RPMI7951 (cell line): ENCODE results near the gene PFN1. TPM values are rescaled to one million over a fixed set of nuclear protein-coding genes. Genes with fewer than 3 reads are reported as not detected.
"Not testable (repeated sequence)": the region's sequence is repeated elsewhere in the genome, so short reads cannot be mapped to it uniquely, and the experiment has no call there.

ENCODE experiments used
- DNase-seq: peaks from one replicate; pipeline ENCODE4 v3.0.0-alpha.2; 2012; ENCODE audit warnings: low read depth
- total RNA-seq: library from RNA; depleted of rRNA; stranded (reverse); fragments of >200 nt; shearing (Covaris generic); gene quantifications from 2 replicates; pipeline ENCODE4 v1.2.3, GENCODE V29; 2014

PFN1 gene
- total RNA-seq, 1 experiment from 2014 or later = 894 TPM

DNA sequence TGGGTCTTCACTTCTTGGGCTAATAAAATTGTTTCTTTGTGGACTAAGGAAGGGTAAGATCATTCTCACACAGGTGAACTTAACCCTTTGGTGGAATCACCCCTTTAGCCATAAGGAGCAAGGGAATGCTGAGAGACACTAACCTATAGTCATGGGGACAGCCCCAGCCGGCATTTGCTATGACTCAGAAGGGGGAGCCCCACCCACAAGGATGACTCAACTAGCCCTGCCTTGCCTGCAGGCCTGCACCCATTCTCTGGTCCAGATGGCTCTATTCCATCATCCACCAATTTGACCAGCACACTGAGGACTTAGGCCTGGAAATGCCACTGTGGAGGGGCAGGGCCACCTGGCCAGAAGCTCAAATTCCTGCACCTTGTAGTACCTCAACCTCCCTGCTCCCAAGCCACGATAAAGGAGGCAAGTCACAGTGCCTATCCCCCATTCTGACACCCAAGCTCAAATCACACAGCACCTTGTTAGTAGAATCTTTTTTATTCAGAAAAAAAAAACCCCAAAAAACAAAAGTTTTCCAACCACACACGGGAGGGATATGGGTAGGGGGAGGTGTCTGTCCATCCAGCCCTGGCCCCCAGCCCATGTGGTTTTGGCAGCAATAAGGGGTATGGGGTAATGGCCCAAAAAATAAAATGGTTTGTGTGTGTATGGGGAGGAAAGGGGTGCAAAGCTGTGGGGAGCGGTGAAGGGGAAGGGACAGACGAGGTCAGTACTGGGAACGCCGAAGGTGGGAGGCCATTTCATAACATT, 3.0 kb downstream of the PFN1 start:
- peak; percentile 93 for DNase-seq

DNA sequence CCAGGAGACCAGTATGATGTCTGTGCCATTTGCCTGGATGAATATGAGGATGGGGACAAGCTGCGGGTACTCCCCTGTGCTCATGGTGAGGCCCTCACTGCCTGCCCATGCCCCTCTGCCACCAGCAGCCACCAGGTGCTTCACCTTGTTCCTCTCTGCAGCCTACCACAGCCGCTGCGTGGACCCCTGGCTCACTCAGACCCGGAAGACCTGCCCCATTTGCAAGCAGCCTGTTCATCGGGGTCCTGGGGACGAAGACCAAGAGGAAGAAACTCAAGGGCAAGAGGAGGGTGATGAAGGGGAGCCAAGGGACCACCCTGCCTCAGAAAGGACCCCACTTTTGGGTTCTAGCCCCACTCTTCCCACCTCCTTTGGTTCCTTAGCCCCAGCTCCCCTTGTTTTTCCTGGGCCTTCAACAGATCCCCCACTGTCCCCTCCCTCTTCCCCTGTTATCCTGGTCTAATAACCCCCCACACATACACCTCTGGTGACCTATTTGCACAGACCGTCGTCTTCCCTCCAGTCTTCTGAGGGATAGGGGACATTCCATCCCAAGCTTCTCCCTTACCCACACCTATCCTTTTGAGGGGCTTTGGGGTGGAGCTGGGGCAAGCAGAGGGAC, 3.7 kb downstream of the PFN1 start:
- DNase-seq = no peak

DNA sequence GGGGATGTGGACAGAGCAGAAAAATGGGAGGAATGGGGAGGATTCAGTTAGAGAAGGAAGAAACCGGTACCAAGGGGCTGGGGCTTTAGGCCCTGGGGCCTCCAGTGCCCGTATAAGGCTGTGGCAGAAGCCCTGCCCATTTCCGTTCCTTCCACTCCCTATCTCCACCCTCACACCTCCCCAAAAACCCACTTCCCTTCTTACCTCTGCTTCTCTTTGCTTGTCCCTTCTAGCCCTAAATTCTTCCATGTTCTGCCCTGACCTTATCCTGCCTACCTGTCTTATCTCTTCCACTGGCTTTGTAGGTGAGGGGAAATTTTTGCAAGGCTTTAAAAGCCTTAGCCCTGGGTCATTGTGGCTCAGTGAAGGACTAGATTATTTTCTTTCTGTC, 4.2 kb downstream of the PFN1 start:
- no peak for DNase-seq

DNA sequence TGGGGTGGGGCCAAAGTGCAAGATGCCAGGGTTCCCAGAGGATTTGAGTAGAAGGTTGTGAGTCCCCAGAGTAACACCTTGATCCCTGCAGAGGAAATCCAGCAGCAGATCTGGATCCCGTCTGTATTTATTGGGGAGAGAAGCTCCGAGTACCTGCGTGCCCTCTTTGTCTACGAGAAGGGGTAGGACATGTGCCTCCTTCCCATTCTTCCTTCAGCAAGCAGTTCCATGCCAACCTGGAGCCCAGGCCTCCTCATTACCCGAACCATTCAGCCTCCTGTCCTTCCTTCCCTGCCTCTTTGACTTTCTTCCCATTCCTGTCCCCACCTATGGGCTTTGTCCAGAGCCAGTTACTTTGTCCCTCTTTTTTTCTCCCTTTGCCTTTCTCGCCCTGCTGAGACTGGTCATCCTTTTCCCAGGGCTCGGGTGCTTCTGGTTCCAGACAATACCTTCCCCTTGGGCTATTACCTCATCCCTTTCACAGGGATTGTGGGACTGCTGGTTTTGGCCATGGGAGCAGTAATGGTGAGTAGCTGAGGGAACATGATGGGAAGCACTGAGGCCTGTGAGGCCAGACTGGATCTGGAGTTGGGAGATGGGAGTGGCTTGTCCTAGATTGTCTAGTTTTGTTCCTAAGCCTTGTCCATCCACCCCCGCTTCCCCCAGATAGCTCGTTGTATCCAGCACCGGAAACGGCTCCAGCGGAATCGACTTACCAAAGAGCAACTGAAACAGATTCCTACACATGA, 5.4 kb downstream of the PFN1 start:
- no peak for DNase-seq

DNA sequence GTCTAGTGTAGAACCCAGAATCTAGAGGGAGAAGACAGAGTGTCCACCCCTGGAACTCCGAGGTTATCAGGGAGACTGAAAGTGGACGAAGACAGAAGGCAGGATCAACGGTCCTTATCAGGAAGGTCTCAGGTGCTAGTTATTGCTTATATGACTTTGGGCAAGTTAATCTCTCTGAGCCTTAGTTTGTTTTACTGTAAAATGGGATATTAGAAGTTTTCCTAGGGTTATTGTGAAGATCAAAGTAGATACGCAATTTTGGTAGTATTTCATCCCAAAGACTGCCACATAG, 7.1 kb downstream of the PFN1 start:
- DNase-seq = no peak

DNA sequence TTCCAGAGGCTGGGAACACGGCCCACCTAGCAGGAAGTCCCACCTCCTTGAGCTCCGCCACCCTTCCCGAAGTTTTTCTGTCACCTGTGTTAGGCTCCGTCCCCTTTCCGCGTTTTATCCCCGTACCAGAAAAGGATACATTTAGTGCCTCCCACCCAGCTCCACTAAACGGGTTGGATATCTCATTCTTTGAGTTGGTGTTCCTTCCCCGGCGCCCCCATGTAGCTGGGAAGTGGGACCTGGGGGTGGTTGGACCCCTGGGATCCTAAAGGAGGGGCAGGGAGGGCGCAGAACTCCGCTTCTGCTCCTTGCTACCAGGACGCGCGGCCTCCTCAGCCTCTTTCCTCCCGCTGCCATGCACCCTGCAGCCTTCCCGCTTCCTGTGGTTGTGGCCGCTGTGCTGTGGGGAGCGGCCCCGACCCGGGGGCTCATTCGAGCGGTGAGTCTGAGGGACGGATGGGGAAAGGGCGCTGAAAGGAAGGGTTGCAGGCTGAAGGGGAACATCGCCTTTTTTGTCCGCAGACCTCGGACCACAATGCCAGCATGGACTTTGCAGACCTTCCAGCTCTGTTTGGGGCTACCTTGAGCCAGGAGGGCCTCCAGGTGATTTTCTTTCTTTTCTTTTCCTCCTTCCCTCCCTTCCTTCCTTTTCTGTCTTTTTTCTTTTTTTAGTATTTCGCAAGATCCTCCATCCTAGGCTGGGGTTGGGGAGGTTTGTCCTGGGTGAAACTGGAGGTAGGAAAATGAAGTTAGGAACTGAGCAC, 7.6 kb downstream of the PFN1 start:
- no peak for DNase-seq

DNA sequence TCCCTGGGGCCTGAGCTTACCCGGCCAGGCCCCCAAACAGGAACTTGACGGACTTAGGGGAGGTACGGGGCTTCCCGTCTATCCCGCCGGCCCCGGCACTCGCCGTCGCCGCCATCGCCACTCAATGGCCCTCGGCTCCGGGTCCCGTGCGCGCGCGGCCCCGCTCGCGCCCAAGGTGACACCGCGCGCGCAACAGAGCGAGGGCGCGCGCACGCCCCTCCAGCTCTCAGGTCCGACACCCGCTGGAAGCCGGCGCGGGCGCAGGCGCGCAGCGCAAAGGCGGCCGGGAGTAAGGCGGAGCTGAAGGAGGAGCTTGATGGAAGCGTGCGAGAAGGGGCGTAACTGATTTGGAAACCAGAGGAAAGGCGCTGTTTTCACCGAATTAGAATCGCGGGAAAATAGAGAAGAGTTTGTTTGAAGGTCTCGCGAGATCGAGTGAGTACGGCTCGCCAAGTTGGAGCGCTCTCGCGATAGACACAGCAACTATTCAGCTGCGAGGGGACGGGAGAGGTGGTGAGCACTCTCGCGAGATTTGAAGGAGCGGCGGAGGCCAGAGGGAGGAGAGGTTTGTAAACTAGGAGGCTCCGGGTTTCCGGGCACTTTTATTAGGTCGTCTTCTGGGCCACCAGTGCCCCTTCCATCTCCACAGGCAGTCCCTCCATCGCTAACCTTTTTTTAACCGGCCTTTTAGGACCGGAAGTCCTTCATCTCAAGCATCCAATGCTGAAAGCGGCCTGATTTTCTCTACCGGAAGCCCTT, 8.4 kb downstream of the PFN1 start, which contains the start of the genes RNF167 and SLC25A11:
RNF167 (plus strand) TSS at position 473 of the 759 bp plus-strand sequence. CDS start 642 bp downstream, outside the sequence.
SLC25A11 (minus strand) TSS at position 251 of the 759 bp plus-strand sequence; CDS start at position 115, 136 bp downstream.
- DNase-seq = peak; percentile 99

DNA sequence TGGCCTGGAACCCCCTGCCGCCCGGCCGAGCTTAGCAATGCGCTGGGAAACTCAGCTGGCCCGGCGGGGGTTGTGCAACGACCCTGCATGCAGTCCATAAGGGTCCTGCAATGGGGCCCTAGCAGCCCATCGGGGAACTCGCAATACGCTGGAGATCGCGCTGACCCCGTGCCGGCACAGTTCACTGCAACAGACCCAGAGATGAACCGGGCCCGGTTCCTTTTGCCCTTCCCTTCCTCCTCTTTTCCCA, 8.9 kb downstream of the PFN1 start:
- DNase-seq = no peak

DNA sequence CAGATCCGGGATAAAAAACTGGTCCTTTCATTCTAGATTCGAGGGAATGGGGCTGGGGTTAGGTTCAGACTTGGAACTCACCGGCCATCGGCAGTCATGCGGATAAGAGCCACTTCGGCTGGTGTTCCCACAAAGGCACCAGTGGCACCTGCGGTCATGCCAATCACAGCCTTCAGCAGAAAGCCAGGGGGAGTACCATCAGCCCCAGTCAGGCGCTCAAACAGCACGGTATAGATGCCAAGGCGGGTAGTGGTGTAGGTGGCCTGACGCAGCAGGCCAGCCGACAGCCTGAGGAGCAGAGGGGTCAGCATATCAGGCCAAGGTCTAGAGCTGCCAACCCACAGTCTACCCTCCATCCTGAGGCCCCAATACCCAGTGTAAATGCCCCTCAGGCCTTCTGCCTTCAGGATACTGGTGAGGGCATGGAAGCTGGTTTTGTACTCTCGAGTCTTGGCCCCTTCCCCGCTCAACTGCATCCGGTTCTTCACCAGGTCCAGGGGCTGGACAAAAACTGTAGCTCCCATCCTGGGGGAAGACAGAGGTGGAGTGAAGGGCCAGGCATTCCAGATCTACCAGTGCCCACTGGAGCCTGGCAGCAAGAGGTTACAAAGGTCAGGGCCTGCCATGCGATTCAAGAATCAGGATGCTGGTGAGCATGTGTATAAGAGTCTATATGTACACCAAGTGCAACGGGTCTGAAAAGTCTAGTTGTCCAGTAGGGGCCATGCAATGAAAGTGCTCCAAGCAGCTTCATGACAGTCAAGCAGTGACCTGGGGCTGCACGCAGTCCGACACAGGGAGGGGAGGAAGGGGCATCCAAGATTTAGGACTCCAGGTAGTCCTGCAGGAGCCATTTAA, 9.4 kb downstream of the PFN1 start:
- DNase-seq = no peak

DNA sequence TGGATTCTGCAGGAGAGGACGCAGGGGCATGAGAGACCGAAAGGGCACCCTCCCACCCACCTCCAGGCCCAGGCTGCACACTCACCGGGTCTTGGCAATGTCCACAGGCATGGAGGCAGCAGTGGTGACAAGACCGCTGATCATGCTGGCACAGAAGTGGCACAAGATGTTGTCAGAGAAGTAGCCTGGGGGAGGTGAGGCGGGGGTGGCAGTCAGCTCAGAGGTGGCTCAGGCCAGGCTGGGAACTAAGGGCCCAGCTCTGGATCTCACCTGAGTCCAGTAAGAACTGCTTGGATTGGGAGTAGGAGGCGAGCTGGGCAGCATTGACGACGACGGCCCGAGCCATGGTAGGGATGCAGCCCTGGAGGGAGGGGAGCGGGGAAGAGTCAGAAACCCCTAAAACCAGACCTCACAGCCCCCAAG, 10.2 kb downstream of the PFN1 start:
- no peak for DNase-seq

DNA sequence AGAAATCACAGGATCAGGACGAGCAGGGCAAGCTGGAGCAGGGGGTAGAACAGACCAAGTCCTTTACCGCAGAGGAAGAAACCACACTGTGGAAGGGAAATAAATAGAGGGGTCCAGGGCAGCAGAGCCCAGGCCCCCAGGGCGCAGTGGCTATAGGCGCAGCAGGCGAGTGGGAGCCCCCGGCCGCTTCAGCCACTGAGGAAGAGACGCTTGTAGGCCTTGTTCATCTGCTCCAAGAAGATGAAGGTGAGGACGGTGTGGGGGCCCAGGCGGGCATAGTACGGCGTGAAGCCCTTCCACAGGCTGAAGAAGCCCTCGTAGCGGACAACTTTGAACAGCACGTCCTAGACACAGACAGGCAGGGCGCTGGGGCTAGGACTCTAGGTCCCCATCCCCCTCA, 10.8 kb downstream of the PFN1 start:
- no peak for DNase-seq

DNA sequence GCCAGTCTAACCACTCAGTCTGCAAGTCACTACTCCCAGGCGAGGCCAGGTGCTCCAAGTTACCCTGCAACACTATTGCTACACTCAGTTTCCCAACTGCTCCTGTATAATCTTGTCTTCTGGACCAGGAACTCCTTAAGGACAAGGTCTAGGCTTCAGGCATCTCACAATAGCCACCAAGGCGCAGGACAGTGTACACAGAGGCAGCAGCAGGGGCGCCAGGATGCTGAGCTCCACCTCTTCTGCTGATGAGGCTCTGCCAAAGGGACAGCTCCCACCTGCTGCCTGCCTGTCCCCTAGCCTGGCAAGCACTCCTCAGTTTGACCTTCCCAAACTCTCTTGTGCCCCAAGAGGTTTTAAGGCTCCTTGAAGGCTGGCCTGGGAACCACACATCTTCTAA, 11.9 kb downstream of the PFN1 start:
- DNase-seq = no peak

DNA sequence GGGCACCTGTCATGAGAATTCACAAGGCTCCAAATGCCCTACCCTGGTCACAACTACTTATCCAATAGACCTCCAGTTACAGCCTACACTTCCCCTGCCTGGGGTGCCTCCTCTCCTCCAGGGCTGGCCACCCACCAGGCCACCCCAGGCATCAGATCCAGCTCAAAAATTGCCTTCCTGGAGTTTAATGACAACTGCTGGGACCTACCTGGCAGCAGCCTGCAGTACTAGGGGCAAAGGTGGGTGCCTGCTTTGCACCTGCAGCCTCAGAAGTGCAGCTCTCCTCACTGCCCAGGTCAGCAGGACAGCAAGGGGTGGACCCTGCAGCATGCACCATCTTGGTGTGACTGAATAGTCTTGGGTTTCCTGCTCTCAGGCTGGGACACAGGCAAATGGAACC, 12.7 kb downstream of the PFN1 start:
- no peak for DNase-seq

DNA sequence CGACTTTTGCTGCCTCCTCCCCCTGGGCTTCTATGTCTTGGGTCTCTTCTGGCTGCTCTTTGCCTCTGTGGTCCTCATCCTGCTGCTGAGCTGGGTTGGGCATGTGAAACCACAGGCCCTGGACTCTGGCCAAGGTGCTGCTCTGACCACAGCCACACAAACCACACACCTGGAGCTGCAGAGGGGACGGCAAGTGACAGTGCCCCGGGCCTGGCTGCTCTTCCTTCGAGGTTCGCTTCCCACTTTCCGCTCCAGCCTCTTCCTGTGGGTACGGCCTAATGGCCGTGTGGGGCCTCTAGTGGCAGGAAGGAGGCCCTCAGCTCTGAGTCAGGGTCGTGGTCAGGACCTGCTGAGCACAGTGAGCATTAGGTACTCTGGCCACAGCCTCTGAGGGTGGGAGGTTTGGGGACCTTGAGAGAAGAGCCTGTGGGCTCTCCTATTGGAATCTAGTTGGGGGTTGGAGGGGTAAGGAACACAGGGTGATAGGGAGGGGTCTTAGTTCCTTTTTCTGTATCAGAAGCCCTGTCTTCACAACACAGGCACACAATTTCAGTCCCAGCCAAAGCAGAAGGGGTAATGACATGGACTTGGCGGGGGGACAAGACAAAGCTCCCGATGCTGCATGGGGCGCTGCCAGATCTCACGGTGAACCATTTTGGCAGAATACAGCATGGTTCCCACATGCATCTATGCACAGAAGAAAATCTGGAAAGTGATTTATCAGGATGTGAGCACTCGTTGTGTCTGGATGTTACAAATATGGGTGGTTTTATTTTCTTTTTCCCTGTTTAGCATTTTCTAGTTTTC, 14.0 kb downstream of the PFN1 start:
- DNase-seq = peak; percentile 78

DNA sequence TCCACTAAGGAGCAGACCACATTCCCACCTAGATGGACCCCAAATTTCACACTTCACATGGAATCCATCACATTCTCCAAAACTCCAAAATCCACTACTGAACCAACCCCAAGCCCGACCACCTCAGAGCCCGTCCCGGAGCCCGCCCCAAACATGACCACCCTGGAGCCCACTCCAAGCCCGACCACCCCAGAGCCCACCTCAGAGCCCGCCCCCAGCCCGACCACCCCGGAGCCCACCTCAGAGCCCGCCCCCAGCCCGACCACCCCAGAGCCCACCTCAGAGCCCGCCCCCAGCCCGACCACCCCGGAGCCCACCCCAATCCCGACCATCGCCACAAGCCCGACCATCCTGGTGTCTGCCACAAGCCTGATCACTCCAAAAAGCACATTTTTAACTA, 14.7 kb downstream of the PFN1 start:
- DNase-seq = no peak

DNA sequence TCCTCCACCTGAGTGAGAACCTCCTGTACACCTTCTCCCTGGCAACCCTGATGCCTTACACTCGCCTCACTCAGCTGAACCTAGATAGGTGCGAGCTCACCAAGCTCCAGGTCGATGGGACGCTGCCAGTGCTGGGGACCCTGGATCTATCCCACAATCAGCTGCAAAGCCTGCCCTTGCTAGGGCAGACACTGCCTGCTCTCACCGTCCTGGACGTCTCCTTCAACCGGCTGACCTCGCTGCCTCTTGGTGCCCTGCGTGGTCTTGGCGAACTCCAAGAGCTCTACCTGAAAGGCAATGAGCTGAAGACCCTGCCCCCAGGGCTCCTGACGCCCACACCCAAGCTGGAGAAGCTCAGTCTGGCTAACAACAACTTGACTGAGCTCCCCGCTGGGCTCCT, 15.6 kb downstream of the PFN1 start:
- DNase-seq = no peak

DNA sequence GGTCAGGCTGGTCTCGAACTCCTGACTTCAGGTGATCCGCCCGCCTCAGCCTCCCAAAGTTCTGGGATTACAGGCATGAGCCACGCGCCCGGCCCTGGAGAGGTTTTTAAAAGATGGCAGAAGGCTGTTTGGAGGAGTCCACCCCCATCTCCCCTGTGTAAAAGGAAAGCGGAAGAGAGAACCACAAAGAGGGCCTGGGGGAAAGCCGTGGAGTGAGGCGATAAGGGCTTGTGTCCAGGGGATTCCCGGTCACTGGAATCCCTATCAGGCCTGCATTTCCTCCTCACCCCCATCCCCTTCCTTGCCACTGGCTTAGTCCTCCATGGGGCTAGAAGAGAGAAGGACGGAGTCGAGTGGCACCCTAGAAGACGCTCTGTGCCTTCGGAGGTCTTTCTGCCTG, 16.4 kb downstream of the PFN1 start, which contains the start of gene GP1BA:
GP1BA (plus strand) TSS at position 315 of the 400 bp plus-strand sequence. CDS start 328 bp downstream, outside the sequence.
- peak; percentile 60 for DNase-seq

DNA sequence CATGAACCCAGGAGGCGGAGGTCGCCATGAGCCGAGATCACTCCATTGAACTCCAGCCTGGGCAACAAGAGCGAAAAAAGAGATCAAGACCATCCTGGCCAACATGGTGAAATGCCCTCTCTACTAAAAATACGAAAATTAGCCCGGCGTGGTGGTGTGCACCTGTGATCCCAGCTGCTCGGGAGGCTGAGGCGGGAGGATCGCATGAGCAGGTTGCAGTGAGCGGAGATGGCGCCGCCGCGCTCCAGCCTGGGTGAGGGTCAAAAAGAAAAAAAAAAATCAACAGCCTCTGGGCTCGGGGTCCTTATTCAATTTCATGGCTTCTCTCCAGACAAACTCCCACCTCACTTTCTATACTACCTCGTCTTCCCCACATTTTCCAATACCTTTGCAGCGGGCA, 19.4 kb downstream of the PFN1 start:
- DNase-seq = no peak

DNA sequence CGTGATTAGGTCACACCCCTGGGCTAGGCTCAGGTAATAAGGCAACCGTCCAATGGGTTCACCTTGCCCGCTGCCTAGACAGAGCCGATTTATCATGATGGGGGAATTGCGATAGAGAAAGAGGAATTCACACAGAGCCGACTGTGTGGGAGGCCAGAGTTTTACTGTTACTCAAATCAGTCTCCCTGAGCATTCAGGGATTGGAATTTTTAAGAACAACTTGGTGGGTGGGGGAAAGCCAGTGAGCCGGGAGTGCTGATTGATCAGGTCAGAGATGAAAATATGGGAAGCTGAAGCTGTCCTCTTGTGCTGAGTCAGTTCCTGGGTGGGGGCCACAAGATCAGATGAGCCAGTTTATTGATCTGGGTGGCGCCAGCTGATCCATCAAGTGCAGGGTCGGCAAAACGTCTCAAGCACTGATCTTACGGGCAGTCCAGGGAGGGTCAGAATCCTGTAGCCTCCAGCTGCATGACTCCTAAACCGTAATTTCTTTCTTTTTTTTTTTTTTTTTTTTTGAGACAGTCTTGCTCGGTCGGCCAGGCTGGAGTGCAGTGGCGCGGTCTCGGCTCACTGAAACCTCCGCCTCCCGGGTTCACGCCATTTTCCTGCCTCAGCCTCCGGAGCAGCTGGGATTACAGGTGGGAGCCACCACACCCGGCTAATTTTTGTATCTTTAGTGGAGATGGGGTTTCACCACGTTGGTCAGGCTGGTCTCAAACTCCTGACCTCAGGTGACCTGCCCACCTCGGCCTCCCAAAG, 21.6 kb downstream of the PFN1 start:
- DNase-seq = not testable (repeated sequence)
